HepG2 (cell line): ENCODE data around the gene FOXJ2. TPM values are rescaled to one million over a fixed set of nuclear protein-coding genes. Genes with fewer than 3 reads are reported as not detected.

Experiments
- ARID2 ChIP-seq: sonication (generic); formaldehyde crosslinking; IDR thresholded peaks from 2 replicates; pipeline ENCODE4 v1.8.1; 2022; ENCODE audit warnings: mild to moderate bottlenecking, missing genetic modification reagents, borderline replicate concordance
- DR1 ChIP-seq: sonication (generic); formaldehyde crosslinking; IDR thresholded peaks from 2 replicates; pipeline ENCODE4 v1.8.0; 2021; ENCODE audit warnings: mild to moderate bottlenecking, missing genetic modification reagents, inconsistent platforms
- GFI1 ChIP-seq: sonication (generic); formaldehyde crosslinking; IDR thresholded peaks from 2 replicates; pipeline ENCODE4 v1.5.0; 2020; ENCODE audit warnings: missing genetic modification reagents, mild to moderate bottlenecking, borderline replicate concordance
- IRX3 ChIP-seq: sonication (generic); formaldehyde crosslinking; IDR thresholded peaks from 2 replicates; pipeline ENCODE4 v1.8.1; 2023; ENCODE audit warnings: mild to moderate bottlenecking, low read depth, missing genetic modification reagents, borderline replicate concordance
- MAZ ChIP-seq, 2 experiments: sonication (generic) in 1 of 2; formaldehyde crosslinking in 1 of 2; IDR thresholded peaks; 2 replicates each; pipeline versions ENCODE4 v1.5.0 to v1.6.1; 2012 to 2020; ENCODE audit warnings: low read depth in 2 of 2, mild to moderate bottlenecking in 2 of 2, borderline replicate concordance in 1 of 2, improper control_type of control experiment in 1 of 2, low read length in 1 of 2, missing genetic modification reagents in 1 of 2, moderate library complexity in 1 of 2
- NRL ChIP-seq: sonication (generic); formaldehyde crosslinking; IDR thresholded peaks from 2 replicates; pipeline ENCODE4 v1.5.0; 2020; ENCODE audit warnings: missing genetic modification reagents, mild to moderate bottlenecking, moderate library complexity, borderline replicate concordance
- PHF20 ChIP-seq: sonication (generic); formaldehyde crosslinking; IDR thresholded peaks from 2 replicates; pipeline ENCODE4 v1.5.0; 2020; ENCODE audit warnings: mild to moderate bottlenecking, missing genetic modification reagents
- PLRG1 ChIP-seq: fragments of 450-650 bp; conservative IDR thresholded peaks from 2 replicates; pipeline ENCODE4 v1.6.1; 2016
- RCOR2 ChIP-seq: IDR thresholded peaks from 2 replicates; pipeline ENCODE4 v1.6.1; 2016; ENCODE audit warnings: missing biosample characterization, missing genetic modification reagents
- RORA ChIP-seq: sonication (generic); formaldehyde crosslinking; IDR thresholded peaks from 2 replicates; pipeline ENCODE4 v1.5.0; 2020; ENCODE audit warnings: mild to moderate bottlenecking, missing genetic modification reagents, moderate library complexity
- SALL1 ChIP-seq: sonication (generic); formaldehyde crosslinking; IDR thresholded peaks from 2 replicates; pipeline ENCODE4 v1.8.0; 2022; ENCODE audit warnings: mild to moderate bottlenecking, missing genetic modification reagents
- SATB2 ChIP-seq: sonication (generic); formaldehyde crosslinking; IDR thresholded peaks from 2 replicates; pipeline ENCODE4 v1.5.0; 2020; ENCODE audit warnings: missing genetic modification reagents
- SNAPC5 ChIP-seq: sonication (generic); formaldehyde crosslinking; IDR thresholded peaks from 2 replicates; pipeline ENCODE4 v1.8.1; 2023; ENCODE audit warnings: mild to moderate bottlenecking, missing genetic modification reagents, borderline replicate concordance
- SP5 ChIP-seq: IDR thresholded peaks from 2 replicates; pipeline ENCODE4 v1.6.1; 2016; ENCODE audit warnings: low read depth, borderline replicate concordance
- THAP9 ChIP-seq: sonication (generic); formaldehyde crosslinking; IDR thresholded peaks from 2 replicates; pipeline ENCODE4; 2020; ENCODE audit warnings: missing genetic modification reagents, mild to moderate bottlenecking, borderline replicate concordance
- ZBTB3 ChIP-seq: sonication (generic); formaldehyde crosslinking; IDR thresholded peaks from 2 replicates; pipeline ENCODE4 v1.4.0; 2020; ENCODE audit warnings: low read depth, mild to moderate bottlenecking, moderate library complexity, missing genetic modification reagents, borderline replicate concordance
- ZMAT3 ChIP-seq: sonication (generic); formaldehyde crosslinking; conservative IDR thresholded peaks from 2 replicates; pipeline ENCODE4 v1.7.0; 2021; ENCODE audit warnings: missing genetic modification reagents
- ZNF275 ChIP-seq: sonication (generic); formaldehyde crosslinking; IDR thresholded peaks from 2 replicates; pipeline ENCODE4 v1.8.0; 2022; ENCODE audit warnings: missing genetic modification reagents, mild to moderate bottlenecking, inconsistent platforms, borderline replicate concordance
- ZNF280B ChIP-seq: sonication (generic); formaldehyde crosslinking; IDR thresholded peaks from 2 replicates; pipeline ENCODE4 v1.5.0; 2020; ENCODE audit warnings: missing genetic modification reagents, mild to moderate bottlenecking, borderline replicate concordance
- ZNF546 ChIP-seq: sonication (generic); formaldehyde crosslinking; conservative IDR thresholded peaks from 2 replicates; pipeline ENCODE4 v1.8.1; 2023; ENCODE audit warnings: mild to moderate bottlenecking, missing genetic modification reagents
- ZNF547 ChIP-seq: sonication (generic); formaldehyde crosslinking; IDR thresholded peaks from 2 replicates; pipeline ENCODE4 v1.5.1; 2020; ENCODE audit warnings: mild to moderate bottlenecking, missing genetic modification reagents
- ZNF737 ChIP-seq: sonication (generic); formaldehyde crosslinking; IDR thresholded peaks from 2 replicates; pipeline ENCODE4 v1.5.0; 2020; ENCODE audit warnings: missing genetic modification reagents, mild to moderate bottlenecking, borderline replicate concordance
- polyA plus RNA-seq, 8 experiments: library from polyadenylated mRNA; depleted of rRNA in 3 of 8; stranded (reverse) in 7 of 8; unstranded in 1 of 8; fragments of >200 nt; fragmentation: Illumina TruSeq in 4 of 8; extraction: Trizol in 4 of 8; gene quantifications; 2 replicates each; pipeline versions ENCODE4 v1.2.1 to v1.2.3, GENCODE V29; 2011 to 2016; ENCODE audit warnings: low read depth in 4 of 8, missing spikeins in 1 of 8, mixed read lengths in 1 of 8; ENCODE audit not compliant: insufficient read depth in 1 of 8
- total RNA-seq, 5 experiments: library from RNA; depleted of rRNA; stranded (reverse); fragments of >200 nt; fragmentation: Illumina TruSeq; extraction: Trizol; gene quantifications; 2 replicates each; pipeline ENCODE4 v1.2.3, GENCODE V29; 2016; ENCODE audit warnings: low read depth in 1 of 5

FOXJ2 gene
- total and polyA plus RNA-seq, 2 of the 13 experiments (the other 11 are each of a cell fraction or from before 2014, with no cell fraction given), result 2.2 to 2.9 TPM

- no peak for TF ChIP-seq THAP9 (CRISPR knock-in tag)
- no peak for TF ChIP-seq PLRG1
- TF ChIP-seq ZNF547 (CRISPR knock-in tag), result peak; percentile 68; the same call in 1 of the 2 replicates
- TF ChIP-seq SATB2 (CRISPR knock-in tag), result no peak
- no peak for TF ChIP-seq GFI1 (CRISPR knock-in tag)
- peak; percentile 31; the same call in 1 of the 2 replicates for TF ChIP-seq ZMAT3 (CRISPR knock-in tag)
- peak; percentile 31; the same call in 1 of the 2 replicates for TF ChIP-seq ZBTB3
- TF ChIP-seq IRX3 (CRISPR knock-in tag), result no peak
- peak; percentile 26; the same call in 1 of the 2 replicates for TF ChIP-seq DR1 (CRISPR knock-in tag)
- TF ChIP-seq PHF20 (CRISPR knock-in tag), result peak; percentile 47
- TF ChIP-seq RCOR2 (CRISPR knock-in tag), result no peak
- peak; percentile 35; the same call in 1 of the 2 replicates for TF ChIP-seq NRL (CRISPR knock-in tag)
- TF ChIP-seq ARID2 (CRISPR knock-in tag), result 0 out of 2 replicates have a peak, but pooled peaks have one; percentile 63
- no peak for TF ChIP-seq RORA (CRISPR knock-in tag)
- no peak for TF ChIP-seq ZNF737 (CRISPR knock-in tag)
- peak; percentile 56 for TF ChIP-seq SALL1 (CRISPR knock-in tag)
- TF ChIP-seq ZNF280B (CRISPR knock-in tag), result 0 out of 2 replicates have a peak, but pooled peaks have one; percentile 27
- 0 out of 2 replicates have a peak, but pooled peaks have one; percentile 44 for TF ChIP-seq ZNF546
- peak; percentile 21; the same call in 1 of the 2 replicates for TF ChIP-seq MAZ (IDR thresholded peaks at IDR 0.05; ENCODE audit: borderline replicate concordance, low read depth, low read length)
- no peak; the same call in 1 of the 2 replicates for TF ChIP-seq MAZ (CRISPR knock-in tag; IDR thresholded peaks at IDR 0.05; ENCODE audit: low read depth)
- 0 out of 2 replicates have a peak, but pooled peaks have one; percentile 28 for TF ChIP-seq SNAPC5
- TF ChIP-seq SP5 (CRISPR knock-in tag), result 0 out of 2 replicates have a peak, but pooled peaks have one; percentile 7
- TF ChIP-seq ZNF275 (CRISPR knock-in tag), result 0 out of 2 replicates have a peak, but pooled peaks have one; percentile 42
Measured at GRCh38 chr12:8032242-8033152, at the start of gene FOXJ2 (continued).
